Measurements from ENCODE around the gene CACNA2D3. TPM values are rescaled to one million over a fixed set of nuclear protein-coding genes. Genes with fewer than 3 reads are reported as not detected.

CACNA2D3 gene
- polyA plus RNA-seq, 3 donors: 8.3 to 21.5 (median 10.4) TPM

DNA sequence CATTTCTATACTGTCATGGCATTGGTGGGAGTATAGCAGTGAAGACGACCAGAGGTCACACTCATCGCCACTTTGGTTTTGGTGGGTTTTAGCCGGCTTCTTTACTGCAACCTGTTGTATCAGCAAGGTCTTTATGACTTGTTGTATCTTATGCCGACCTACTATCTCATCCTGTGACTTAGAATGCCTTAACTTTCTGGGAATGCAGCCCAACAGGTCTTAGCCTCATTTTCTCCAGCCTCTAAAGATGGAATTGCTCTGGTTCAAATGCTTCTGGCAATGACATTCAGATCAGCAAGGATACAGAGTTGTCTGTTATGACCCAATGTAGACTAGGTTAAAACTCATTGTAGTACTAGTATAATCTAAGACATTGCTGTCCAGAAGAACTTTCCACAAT lies 860.5 kb downstream of the CACNA2D3 start:
- H3K9ac ChIP-seq (ENCODE audit: insufficient read depth, low read length, poor library complexity, severe bottlenecking): no peak overlapping the region
- Mint-ChIP-seq H3K4me1 (peaks cover 40% of the 10 kb centered on the region), H3K27me3 (ENCODE audit: low read depth in 3 of 3) (no peaks in the 10 kb centered on the region), H3K4me3 (no peak overlapping the region), H3K27ac (no peak overlapping the region), H3K9me3 (peaks cover 0 to 2% (median 0%) of the 10 kb centered on the region in 7 donors), H3K36me3 (peaks cover 21 to 39% of the 10 kb centered on the region in 2 donors)
- peaks cover 32 to 35% of the 10 kb centered on the region in 2 donors for H3K4me1 ChIP-seq (ENCODE audit: control insufficient read depth in 1 of 2, insufficient read depth in 2 of 2, low read length in 2 of 2)
- no peak overlapping the region for H3K4me2 ChIP-seq (replicated peaks; ENCODE audit: extremely low read depth, low read length, poor library complexity, severe bottlenecking)
- TF ChIP-seq CTCF (IDR thresholded peaks at IDR 0.05): no peak
- H2AFZ ChIP-seq (ENCODE audit: insufficient read depth, low read depth, low read length, poor library complexity, severe bottlenecking): no peak overlapping the region
- H3K4me3 ChIP-seq (replicated peaks in 1 of 3; ENCODE audit: low read depth in 2 of 3, low read length in 3 of 3): no peak overlapping the region
- H3K27me3 ChIP-seq (ENCODE audit: control insufficient read depth in 2 of 2, insufficient read depth in 2 of 2, low read length in 2 of 2): no peaks in the 10 kb centered on the region
- peaks cover 63% of the 10 kb centered on the region for H3K79me2 ChIP-seq (ENCODE audit: insufficient read depth, low read length)
- H4K20me1 ChIP-seq (ENCODE audit: insufficient read depth, low read length): no peaks in the 10 kb centered on the region
- H3K27ac ChIP-seq (ENCODE audit: low read depth in 1 of 2, low read length in 2 of 2): no peak overlapping the region
- 100% methylated on average over 1 of the region's 4 CpGs for WGBS (ENCODE audit: insufficient coverage)
- H3K36me3 ChIP-seq (replicated peaks in 1 of 2; ENCODE audit: control insufficient read depth in 1 of 2, insufficient read depth in 2 of 2, low read length in 2 of 2): peaks cover 0 to 21% of the 10 kb centered on the region in 2 donors
- intact Hi-C loops (cut with micrococcal nuclease): no loop called here
- H3K9me3 ChIP-seq (replicated peaks in 1 of 2; ENCODE audit: control insufficient read depth in 1 of 2, insufficient read depth in 1 of 2, low read length in 2 of 2): no peaks in the 10 kb centered on the region
- no peak for DNase-seq

- Histone ChIP-seq H4K20me1 (ENCODE audit: insufficient read depth, low read length) (no peaks in the 10 kb centered on the region), H3K4me3 (replicated peaks in 1 of 3; ENCODE audit: low read depth in 2 of 3, low read length in 3 of 3) (no peak overlapping the region), H3K9me3 (replicated peaks in 1 of 2; ENCODE audit: control insufficient read depth in 1 of 2, insufficient read depth in 1 of 2, low read length in 2 of 2) (no peaks in the 10 kb centered on the region), H3K36me3 (replicated peaks in 1 of 2; ENCODE audit: control insufficient read depth in 1 of 2, insufficient read depth in 2 of 2, low read length in 2 of 2) (peaks cover 0 to 15% of the 10 kb centered on the region in 2 donors), H3K27me3 (ENCODE audit: control insufficient read depth in 2 of 2, insufficient read depth in 2 of 2, low read length in 2 of 2) (no peaks in the 10 kb centered on the region), H3K4me1 (ENCODE audit: control insufficient read depth in 1 of 2, insufficient read depth in 2 of 2, low read length in 2 of 2) (peaks cover 39 to 42% of the 10 kb centered on the region in 2 donors), H3K4me2 (replicated peaks; ENCODE audit: extremely low read depth, low read length, poor library complexity, severe bottlenecking) (no peak overlapping the region), H3K27ac (ENCODE audit: low read depth in 1 of 2, low read length in 2 of 2) (peak overlapping the region in 1 of 2 donors; percentile 15), H2AFZ (ENCODE audit: insufficient read depth, low read depth, low read length, poor library complexity, severe bottlenecking) (no peak overlapping the region), H3K79me2 (ENCODE audit: insufficient read depth, low read length) (peaks cover 60% of the 10 kb centered on the region), H3K9ac (ENCODE audit: insufficient read depth, low read length, poor library complexity, severe bottlenecking) (no peak overlapping the region)
- Mint-ChIP-seq H3K9me3 (peaks cover 0 to 2% (median 0%) of the 10 kb centered on the region in 7 donors), H3K27me3 (ENCODE audit: low read depth in 3 of 3) (no peaks in the 10 kb centered on the region), H3K36me3 (peaks cover 16 to 46% of the 10 kb centered on the region in 2 donors), H3K4me1 (peaks cover 46% of the 10 kb centered on the region), H3K4me3 (no peak overlapping the region), H3K27ac (no peak overlapping the region)
- DNase-seq: no peak
- intact Hi-C loops (cut with micrococcal nuclease): no loop called here
- WGBS (ENCODE audit: insufficient coverage): 100% methylated on average over 2 of the region's 5 CpGs
- TF ChIP-seq CTCF (IDR thresholded peaks at IDR 0.05): no peak
Observed at GRCh38 chr3:54983266-54984099, 861.1 kb downstream of the CACNA2D3 start.

All from CD14-positive monocyte (primary cell).